H1 (cell line): ENCODE results near the gene MRPS18B. TPM values are rescaled to one million over a fixed set of nuclear protein-coding genes. Genes with fewer than 3 reads are reported as not detected.

ENCODE experiments used
- CTCF ChIA-PET: fragments of 300-600 bp; sonication (Branson Sonifier 250); formaldehyde crosslinking; loops from one replicate; lab custom pipeline; 2021; ENCODE audit not compliant: partially characterized antibody; lab: Charles Lee
- POLR2A ChIA-PET: fragments of 300-600 bp; sonication (Branson Sonifier 250); formaldehyde crosslinking; loops from one replicate; lab custom pipeline; 2021; ENCODE audit warnings: inconsistent platforms; ENCODE audit not compliant: partially characterized antibody; lab: Charles Lee
- DNase-seq, 2 experiments: peaks; one replicate each; pipeline versions ENCODE4 v3.0.0 to v3.0.0-alpha.2; 2010 to 2022; ENCODE audit warnings: low spot score in 2 of 2, low read depth in 1 of 2, mixed read lengths in 1 of 2
- FAIRE-seq: peaks from 2 replicates; lab custom pipeline; 2011; peaks lifted over from hg19 to GRCh38; lab: Jason Lieb, UNC
- H2AFZ ChIP-seq: 2 replicates; pipeline ENCODE4 v1.8.1; 2012; ENCODE audit warnings: low read length, inconsistent platforms
- H2AK5ac ChIP-seq: 2 replicates; pipeline ENCODE4 v1.6.1; 2013; ENCODE audit warnings: low read depth, low read length
- H2BK120ac ChIP-seq: replicated peaks from 2 replicates; pipeline ENCODE3; 2013; ENCODE audit warnings: low read depth, low read length, inconsistent platforms
- H2BK12ac ChIP-seq: 2 replicates; pipeline ENCODE4 v1.6.1; 2013; ENCODE audit warnings: low read depth, low read length
- H2BK15ac ChIP-seq: 2 replicates; pipeline ENCODE4 v1.6.1; 2013; ENCODE audit warnings: low read length
- H2BK20ac ChIP-seq: 2 replicates; pipeline ENCODE4 v1.6.1; 2013; ENCODE audit warnings: low read length
- H2BK5ac ChIP-seq: 2 replicates; pipeline ENCODE4 v1.6.1; 2013; ENCODE audit warnings: low read depth, low read length
- H3K14ac ChIP-seq: 2 replicates; pipeline ENCODE4 v1.6.1; 2013; ENCODE audit warnings: inconsistent platforms; ENCODE audit not compliant: insufficient read length
- H3K18ac ChIP-seq: 2 replicates; pipeline ENCODE4 v1.6.1; 2013; ENCODE audit warnings: low read length; ENCODE audit errors: extremely low read depth
- H3K23ac ChIP-seq: 2 replicates; pipeline ENCODE4 v1.6.1; 2013; ENCODE audit warnings: inconsistent platforms; ENCODE audit not compliant: insufficient read length
- H3K23me2 ChIP-seq: 2 replicates; pipeline ENCODE4 v1.6.1; 2013; ENCODE audit warnings: low read depth, low read length
- H3K27ac ChIP-seq: 2 replicates; pipeline ENCODE4 v1.6.1; 2011; ENCODE audit warnings: low read depth, low read length, inconsistent platforms
- H3K27me3 ChIP-seq, 4 experiments: replicated peaks in 1 of 4; 1 replicate in 1 of 4; 2 replicates in 3 of 4; pipeline versions ENCODE4 v1.6.1 to v1.8.1; 2011 to 2013; ENCODE audit warnings: low read length in 3 of 4, mild to moderate bottlenecking in 3 of 4, inconsistent platforms in 2 of 4, mixed read lengths in 2 of 4, moderate library complexity in 1 of 4; ENCODE audit not compliant: control insufficient read depth in 3 of 4, insufficient read depth in 3 of 4; ENCODE audit errors: extremely low read depth in 1 of 4
- H3K36me3 ChIP-seq, 4 experiments: 2 replicates each; pipeline versions ENCODE4 v1.6.1 to v1.8.1; 2011 to 2013; ENCODE audit warnings: mild to moderate bottlenecking in 4 of 4, low read length in 3 of 4, moderate library complexity in 2 of 4, control low read depth in 1 of 4, inconsistent platforms in 1 of 4; ENCODE audit not compliant: insufficient read depth in 4 of 4, control insufficient read depth in 2 of 4
- H3K4ac ChIP-seq: replicated peaks from 2 replicates; pipeline ENCODE3; 2013; ENCODE audit warnings: low read length, low read depth, mixed read lengths, inconsistent platforms; ENCODE audit not compliant: insufficient read length
- H3K4me1 ChIP-seq, 4 experiments: replicated peaks in 1 of 4; 1 replicate in 1 of 4; 2 replicates in 3 of 4; pipeline versions ENCODE4 v1.6.1 to v1.8.1; 2011 to 2013; ENCODE audit warnings: low read length in 3 of 4, inconsistent platforms in 2 of 4, mixed read lengths in 1 of 4; ENCODE audit not compliant: insufficient read depth in 4 of 4, control insufficient read depth in 3 of 4
- H3K4me2 ChIP-seq, 2 experiments: 2 replicates each; pipeline versions ENCODE4 v1.6.1 to v1.8.1; 2011 to 2013; ENCODE audit warnings: low read depth in 2 of 2, low read length in 2 of 2, control low read depth in 1 of 2, inconsistent platforms in 1 of 2, mild to moderate bottlenecking in 1 of 2; ENCODE audit not compliant: insufficient read depth in 1 of 2
- H3K4me3 ChIP-seq, 4 experiments: fragments of 200-600, 300-600 bp in 1 of 4; sonication (generic), shearing (Covaris generic), sonication (Bioruptor Twin) in 1 of 4; 2 replicates each; pipeline versions ENCODE4 v1.5.1 to v1.8.1; 2011 to 2016; ENCODE audit warnings: low read length in 4 of 4, low read depth in 3 of 4, control low read depth in 2 of 4, inconsistent platforms in 2 of 4, mild to moderate bottlenecking in 2 of 4, mixed read lengths in 1 of 4, moderate library complexity in 1 of 4; ENCODE audit not compliant: insufficient read depth in 2 of 4; ENCODE audit errors: extremely low read depth in 1 of 4
- H3K56ac ChIP-seq: replicated peaks from 2 replicates; pipeline ENCODE3; 2013; ENCODE audit warnings: low read depth, mild to moderate bottlenecking, mixed read lengths, low read length, inconsistent platforms; ENCODE audit not compliant: insufficient read length
- H3K79me1 ChIP-seq: 2 replicates; pipeline ENCODE4 v1.6.1; 2013; ENCODE audit warnings: low read depth, low read length, control low read depth
- H3K79me2 ChIP-seq, 2 experiments: 2 replicates each; pipeline versions ENCODE4 v1.6.1 to v1.8.1; 2012 to 2013; ENCODE audit warnings: low read length in 2 of 2, mild to moderate bottlenecking in 2 of 2, inconsistent platforms in 1 of 2; ENCODE audit not compliant: insufficient read depth in 2 of 2, control insufficient read depth in 1 of 2
- H3K9ac ChIP-seq, 4 experiments: replicated peaks in 1 of 4; 1 replicate in 1 of 4; 2 replicates in 3 of 4; pipeline versions ENCODE4 v1.6.1 to v1.8.1; 2011 to 2013; ENCODE audit warnings: low read depth in 3 of 4, low read length in 3 of 4, control low read depth in 2 of 4, mild to moderate bottlenecking in 2 of 4, moderate library complexity in 2 of 4, inconsistent platforms in 1 of 4; ENCODE audit errors: extremely low read depth in 1 of 4
- H3K9me3 ChIP-seq, 2 experiments: 2 replicates each; pipeline versions ENCODE4 v1.6.1 to v1.8.1; 2012 to 2013; ENCODE audit warnings: mild to moderate bottlenecking in 2 of 2, moderate library complexity in 2 of 2, control low read depth in 1 of 2, inconsistent platforms in 1 of 2, low read depth in 1 of 2, low read length in 1 of 2, mixed read lengths in 1 of 2; ENCODE audit not compliant: insufficient read depth in 2 of 2
- H4K20me1 ChIP-seq, 2 experiments: replicated peaks in 1 of 2; 2 replicates each; pipeline versions ENCODE3 to v1.8.1; 2011 to 2013; ENCODE audit warnings: inconsistent platforms in 2 of 2, low read length in 2 of 2, mild to moderate bottlenecking in 1 of 2; ENCODE audit not compliant: insufficient read depth in 2 of 2, control insufficient read depth in 1 of 2
- H4K5ac ChIP-seq: 2 replicates; pipeline ENCODE4 v1.6.1; 2013; ENCODE audit warnings: low read length, low read depth, mixed read lengths, inconsistent platforms; ENCODE audit not compliant: insufficient read length
- H4K8ac ChIP-seq: 2 replicates; pipeline ENCODE4 v1.8.0; 2013; ENCODE audit warnings: mild to moderate bottlenecking, moderate library complexity, low read length, inconsistent platforms; ENCODE audit not compliant: insufficient read depth; ENCODE audit errors: extremely low read depth
- H4K91ac ChIP-seq: replicated peaks from 2 replicates; pipeline ENCODE3; 2013; ENCODE audit warnings: low read length, mixed read lengths, inconsistent platforms; ENCODE audit not compliant: insufficient read length
- ATF2 ChIP-seq: IDR thresholded peaks from 2 replicates; pipeline ENCODE4 v1.6.1; 2012; ENCODE audit warnings: low read length, inconsistent platforms
- BRCA1 ChIP-seq: IDR thresholded peaks from 2 replicates; pipeline ENCODE4 v1.6.1; 2012; ENCODE audit warnings: low read depth, low read length, improper control_type of control experiment
- CHD1 ChIP-seq: IDR thresholded peaks from 2 replicates; pipeline ENCODE4 v1.6.1; 2012; ENCODE audit warnings: low read depth, low read length, improper control_type of control experiment
- CTBP2 ChIP-seq: IDR thresholded peaks from 2 replicates; pipeline ENCODE4 v1.7.0; 2011; ENCODE audit warnings: borderline replicate concordance, mild to moderate bottlenecking, moderate library complexity, mixed read lengths, low read length; ENCODE audit not compliant: insufficient read depth, insufficient read length
- FOSL1 ChIP-seq: IDR thresholded peaks from 2 replicates; pipeline ENCODE4 v1.6.1; 2011; ENCODE audit warnings: mild to moderate bottlenecking, low read depth, low read length, moderate library complexity; ENCODE audit not compliant: insufficient read depth
- RBBP5 ChIP-seq: IDR thresholded peaks from 2 replicates; pipeline ENCODE4 v1.7.1; 2012; ENCODE audit warnings: low read depth, mild to moderate bottlenecking, inconsistent platforms, low read length, moderate library complexity, borderline replicate concordance
- SIN3A ChIP-seq, 2 experiments: IDR thresholded peaks in 1 of 2; conservative IDR thresholded peaks in 1 of 2; 2 replicates each; pipeline ENCODE4 v1.6.1; 2011 to 2012; ENCODE audit warnings: low read length in 2 of 2, improper control_type of control experiment in 1 of 2, low read depth in 1 of 2, mild to moderate bottlenecking in 1 of 2
- TAF7 ChIP-seq: optimal IDR thresholded peaks from 2 replicates; pipeline ENCODE3; 2011; ENCODE audit warnings: low read depth, mild to moderate bottlenecking, inconsistent platforms, low read length, moderate library complexity, borderline replicate concordance
- WGBS, 2 experiments: shearing (Covaris generic) in 1 of 2; methylation state at CpG; one replicate each; pipeline versions ENCODE4 v1.1.6 to v1.1.7; 2013 to 2015; ENCODE audit warnings: low lambda C conversion rate in 2 of 2, mixed read lengths in 2 of 2, inconsistent platforms in 1 of 2, low coverage in 1 of 2, missing lambda C conversion rate in 1 of 2; ENCODE audit not compliant: insufficient replicate concordance in 2 of 2, insufficient coverage in 1 of 2, insufficient read length in 1 of 2; ENCODE audit errors: extremely low coverage in 1 of 2, missing lambda C conversion rate in 1 of 2; 5-methylcytosine and 5-hydroxymethylcytosine counted together
- polyA plus RNA-seq, 7 experiments: library from polyadenylated mRNA; depleted of rRNA in 3 of 7; stranded (reverse) in 5 of 7; unstranded in 2 of 7; fragments of >200 nt in 5 of 7; fragments of 200-250 nt in 2 of 7; gene quantifications; 1 replicate in 5 of 7; 2 replicates in 1 of 7; 4 replicates in 1 of 7; pipeline versions ENCODE4 v1.2.1 to v1.2.3, GENCODE V29; 2011 to 2013; ENCODE audit warnings: missing spikeins in 2 of 7, mixed read lengths in 2 of 7
- total RNA-seq: library from RNA; stranded (reverse); fragmentation: NEBNext Ultra II Directional; extraction: Animal tissue kit (Norgen Biotek cat#: 25700); gene quantifications from 2 replicates; pipeline ENCODE4 v1.2.1, GENCODE V29; 2021

Gene MRPS18B
- total and polyA plus RNA-seq, 2 of the 8 experiments (the other 6 are each of a cell fraction or from before 2014, with no cell fraction given): 57.8 to 83.3 TPM

- DNase-seq: peak; percentile 63 to 73
- peak overlapping the region; percentile 21; the same call in 1 of the 2 replicates for H3K18ac ChIP-seq
- peak overlapping the region; percentile 91; the same call in 1 of the 2 replicates for H2AK5ac ChIP-seq
- WGBS, 2 experiments: 1% methylated on average over 10 of the region's 10 CpGs; no CpG with 5 or more reads in 1 of the 2 experiments
- H3K4me3 ChIP-seq: peak overlapping the region; percentile 90 to 97 (median 96)
- H3K9me3 ChIP-seq: no peaks in the 10 kb centered on the region
- peaks cover 0 to 6% (median 4%) of the 10 kb centered on the region in 4 experiments; a peak in 4 of 7 replicates for H3K4me1 ChIP-seq
- no peak overlapping the region for H2AFZ ChIP-seq
- H4K91ac ChIP-seq: no peak overlapping the region
- H3K27ac ChIP-seq: peak overlapping the region; percentile 98
- no peak overlapping the region for H2BK15ac ChIP-seq
- no peak overlapping the region for H2BK20ac ChIP-seq
- peaks cover 1 to 4% of the 10 kb centered on the region in 2 experiments for H4K20me1 ChIP-seq
- peak overlapping the region; percentile 96 to 98 for H3K4me2 ChIP-seq
- no peak for FAIRE-seq
- H2BK120ac ChIP-seq: no peak overlapping the region
- no peak overlapping the region for H3K14ac ChIP-seq
- CTCF ChIA-PET: interaction anchor here (1.6 to 1.7 kb wide), 2 partner anchors 14 to 18 kb away, joined by 4 to 7 read pairs; no protein-coding TSS in a partner anchor
- H3K23me2 ChIP-seq: peaks cover 14% of the 10 kb centered on the region
- H2BK12ac ChIP-seq: peak overlapping the region; percentile 91; the same call in 1 of the 2 replicates
- no peak overlapping the region for H3K23ac ChIP-seq
- peaks cover 6 to 44% (median 15%) of the 10 kb centered on the region in 4 experiments for H3K36me3 ChIP-seq
- no peak overlapping the region for H3K4ac ChIP-seq
- H3K27me3 ChIP-seq: no peaks in the 10 kb centered on the region
- peak overlapping the region; percentile 84 for H4K5ac ChIP-seq
- peaks cover 4 to 67% of the 10 kb centered on the region in 2 experiments; a peak in 3 of 4 replicates for H3K79me2 ChIP-seq
- peak overlapping the region; percentile 99 to 100 (median 100) for H3K9ac ChIP-seq
- H2BK5ac ChIP-seq: peak overlapping the region; percentile 93
- peaks cover 9% of the 10 kb centered on the region; the same call in 1 of the 2 replicates for H3K79me1 ChIP-seq
- POLR2A ChIA-PET: interaction anchor here (0.7 to 4.8 kb wide), 50 partner anchors 7 to 550 kb away, joined by 3 to 443 read pairs (median 5); partner anchors contain the start of genes ABCF1, ATAT1, C6orf136 and DHX16
- H4K8ac ChIP-seq: peak overlapping the region; percentile 98; the same call in 1 of the 2 replicates
- H3K56ac ChIP-seq: peak overlapping the region; percentile 38
- peak; percentile 90 for TF ChIP-seq CHD1
- TF ChIP-seq CTBP2: no peak
- no peak for TF ChIP-seq RBBP5
- peak; percentile 20; the same call in 1 of the 2 replicates for TF ChIP-seq ATF2
- TF ChIP-seq BRCA1: no peak; the same call in 1 of the 2 replicates
- TF ChIP-seq FOSL1: no peak
- no peak for TF ChIP-seq SIN3A (conservative IDR thresholded peaks at IDR 0.05 in 1 of 2, IDR thresholded peaks at IDR 0.05 in 1 of 2; ENCODE audit: low read depth in 1 of 2, low read length in 2 of 2)
- peak; percentile 79 for TF ChIP-seq TAF7
These were observed 2.3 kb upstream of the MRPS18B start for GRCh38 chr6:30615219-30615957.
